GM13977 (cell line): ENCODE measurements around the gene WDR37.

Experiments
- DNase-seq: peaks from one replicate; pipeline ENCODE4 v3.0.0; 2012; ENCODE audit warnings: low spot score
- CTCF ChIP-seq: IDR thresholded peaks from 2 replicates; pipeline ENCODE4 v1.5.1; 2012; ENCODE audit warnings: mild to moderate bottlenecking, control low read depth; ENCODE audit not compliant: insufficient read depth; ENCODE audit errors: extremely low read depth, missing control alignments
- in situ Hi-C: fragments of 300-500 bp; cut with MboI; formaldehyde crosslinking; loops from one replicate; pipeline ENCODE4 v1.12.0; 2022; ENCODE audit warnings: low sequenced_read_pairs, low pct_unique_long_range_greater_than_20kb, mixed read lengths, inconsistent platforms; ENCODE audit not compliant: unreplicated experiment

Gene WDR37

DNA sequence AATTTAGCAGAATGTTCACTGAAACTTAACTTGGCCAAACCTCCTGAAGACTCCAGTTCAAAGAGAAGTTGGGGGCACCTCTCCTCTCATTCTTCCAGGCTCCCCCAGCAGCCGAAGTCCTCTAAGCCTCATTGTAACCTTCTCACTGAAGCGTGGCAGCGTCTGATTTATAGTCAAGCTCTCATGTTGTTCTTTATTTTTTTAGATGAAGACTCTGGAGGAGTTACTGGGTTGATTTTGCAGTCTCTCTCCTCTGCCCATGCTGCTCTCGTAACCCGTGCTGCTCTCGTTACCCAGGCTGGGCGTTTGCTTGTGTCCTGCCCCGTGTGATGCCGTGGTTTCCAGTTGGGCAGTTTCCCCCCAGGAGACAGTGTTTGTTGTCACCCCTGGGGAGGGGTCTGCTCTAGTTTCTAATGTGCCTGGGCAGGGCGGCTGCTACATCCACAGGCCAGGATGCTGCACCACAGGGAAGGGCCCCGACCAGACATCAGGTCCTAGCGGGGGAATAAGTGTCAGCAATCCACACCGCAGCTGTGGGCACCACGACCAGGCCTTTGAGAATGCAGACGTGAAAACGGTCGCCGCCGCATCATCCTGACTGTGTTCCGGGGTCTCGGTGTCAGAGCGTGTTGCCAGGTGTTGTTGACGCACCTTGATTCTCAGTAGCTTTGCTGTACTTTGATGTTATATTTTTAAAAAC lies 65.2 kb downstream of the WDR37 start:
- TF ChIP-seq CTCF, result no peak
- in situ Hi-C loops, result no loop called here
- DNase-seq, result no peak

DNA sequence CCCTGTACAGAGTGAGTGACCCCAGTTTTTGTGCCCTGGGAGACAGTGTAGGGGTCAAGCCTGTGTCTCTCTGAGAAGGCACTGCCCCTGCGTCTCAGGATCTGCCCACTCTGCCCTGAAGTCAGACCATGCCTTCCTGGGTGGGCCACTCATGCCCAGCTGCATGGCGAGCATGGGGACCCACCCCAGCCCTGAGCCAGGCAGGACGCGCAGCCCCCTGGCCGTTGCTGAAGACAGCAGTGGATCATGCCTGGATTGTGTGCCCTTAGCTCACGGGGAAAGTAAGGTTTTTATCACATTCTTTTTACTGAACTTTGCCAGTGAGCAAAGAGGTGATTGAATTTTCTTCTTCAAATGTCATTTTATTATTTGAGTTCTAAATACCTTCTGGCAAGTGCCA lies 66.2 kb downstream of the WDR37 start:
- no peak for DNase-seq
- no peak for TF ChIP-seq CTCF
- in situ Hi-C loops, result no loop called here

DNA sequence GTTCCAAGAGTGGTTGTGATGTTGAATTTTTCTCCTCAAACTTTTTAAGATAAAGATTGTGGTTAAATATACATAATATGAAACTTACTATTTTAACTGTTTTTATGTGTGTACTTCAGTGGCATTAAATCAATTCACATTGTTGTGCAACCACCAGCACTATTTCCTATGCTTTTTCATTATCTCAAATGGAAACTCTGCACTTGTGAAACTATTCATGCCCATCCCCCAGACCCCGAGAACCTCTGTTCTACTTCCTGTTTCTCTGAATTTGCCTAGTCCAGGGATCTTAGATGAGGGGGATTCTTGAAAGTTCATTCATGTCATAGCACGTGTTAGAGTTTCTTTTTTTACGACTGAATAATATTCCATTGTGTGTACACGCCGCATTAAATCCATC lies 67.0 kb downstream of the WDR37 start:
- no peak for DNase-seq
- no peak for TF ChIP-seq CTCF
- in situ Hi-C loops, result no loop called here

DNA sequence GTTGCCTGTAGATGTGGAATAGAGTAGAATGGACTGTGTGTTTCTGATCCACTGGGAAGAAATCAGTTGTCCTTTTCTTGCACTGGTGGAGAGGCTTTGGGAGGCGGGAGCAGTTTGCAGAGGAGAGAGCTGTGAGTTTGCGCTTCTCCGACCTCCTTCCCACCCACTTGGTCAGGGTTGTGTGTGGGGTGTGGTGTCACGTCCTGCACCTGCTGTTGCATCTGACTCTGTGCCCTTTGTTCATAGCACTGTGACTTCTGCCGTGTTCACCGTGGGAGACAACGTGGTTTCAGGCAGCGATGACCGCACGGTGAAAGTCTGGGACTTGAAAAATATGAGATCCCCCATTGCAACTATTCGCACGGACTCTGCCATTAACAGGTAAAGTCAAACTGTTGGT lies 67.8 kb downstream of the WDR37 start:
- DNase-seq, result no peak
- TF ChIP-seq CTCF, result no peak
- in situ Hi-C loops, result no loop called here

DNA sequence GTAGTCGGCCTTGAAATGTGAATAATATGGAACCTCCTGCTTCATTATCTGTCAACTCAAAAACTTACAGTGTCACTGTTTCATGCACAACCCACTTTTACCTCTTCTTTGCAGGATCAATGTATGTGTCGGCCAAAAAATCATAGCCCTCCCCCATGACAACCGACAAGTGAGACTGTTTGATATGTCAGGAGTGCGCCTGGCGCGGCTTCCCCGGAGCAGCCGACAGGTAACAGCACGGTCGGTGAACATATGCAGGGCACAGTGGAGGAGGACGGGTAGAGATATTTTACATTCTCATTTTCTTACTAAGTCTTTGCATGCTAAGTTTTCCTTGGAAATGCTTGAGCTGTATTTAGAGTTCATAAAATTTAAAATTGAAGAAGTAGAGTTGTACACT lies 68.6 kb downstream of the WDR37 start:
- no peak for TF ChIP-seq CTCF
- DNase-seq, result no peak
- in situ Hi-C loops, result no loop called here

DNA sequence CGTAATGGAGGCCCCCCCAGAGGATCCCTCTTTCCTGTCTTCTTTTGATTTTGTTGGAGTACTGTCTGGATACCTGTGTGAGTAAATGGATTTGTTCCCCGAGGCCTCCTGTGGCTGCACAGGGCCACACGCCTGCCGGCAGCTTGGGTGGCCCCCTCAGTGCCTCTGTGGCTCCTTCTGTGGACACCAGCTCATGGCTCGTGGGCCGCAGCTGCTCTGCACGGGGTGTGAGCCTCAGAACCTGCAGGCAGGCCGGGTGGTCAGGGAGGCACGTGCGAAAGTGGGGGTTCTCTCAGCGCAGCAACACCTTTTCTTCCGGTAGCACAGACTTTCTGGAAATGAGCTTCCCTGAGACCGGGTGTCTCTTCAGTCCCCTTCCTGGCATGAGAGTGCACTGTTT lies 70.3 kb downstream of the WDR37 start:
- no peak for DNase-seq
- in situ Hi-C loops, result no loop called here
- no peak for TF ChIP-seq CTCF
